ENCODE measurements around the gene TNN. TPM values are rescaled to one million over a fixed set of nuclear protein-coding genes. Genes with fewer than 3 reads are reported as not detected.
A peak's percentile ranks its signal among the peaks of the same experiment; 100 is the strongest.

The TNN gene
- total and polyA plus RNA-seq, 3 experiments from 2014 or later, result not detected

GRCh38 chr1:175138579-175138978 lies 70.9 kb downstream of the TNN start:
- DNase-seq, result no peak
- Histone ChIP-seq H3K4me1 (ENCODE audit: insufficient read depth, low read length) (no peaks in the 10 kb centered on the region), H3K36me3 (ENCODE audit: insufficient read depth, low read length) (no peaks in the 10 kb centered on the region), H3K27ac (ENCODE audit: low read depth, low read length) (no peak overlapping the region), H3K4me3 (ENCODE audit: low read length) (no peak overlapping the region), H3K27me3 (ENCODE audit: insufficient read depth, low read length, poor library complexity, severe bottlenecking) (no peaks in the 10 kb centered on the region), H3K9me3 (ENCODE audit: low read length) (no peaks in the 10 kb centered on the region)
- Mint-ChIP-seq H3K4me1 (peaks cover 0 to 6% (median 6%) of the 10 kb centered on the region in 3 donors), H3K27ac (no peak overlapping the region), H3K4me3 (no peak overlapping the region), H3K9me3 (no peaks in the 10 kb centered on the region), H3K36me3 (no peaks in the 10 kb centered on the region), H3K27me3 (peaks cover 30 to 36% of the 10 kb centered on the region in 2 donors)
- POLR2A ChIA-PET, result no interaction called here
- CTCF ChIA-PET, result interaction anchor here (1.3 kb wide), 1 partner anchor 13 kb away, joined by 3 read pairs; no protein-coding TSS in a partner anchor

- H3K4me1 ChIP-seq (ENCODE audit: insufficient read depth, low read length), result no peaks in the 10 kb centered on the region
- no peaks in the 10 kb centered on the region for H3K9me3 Mint-ChIP-seq
- no peaks in the 10 kb centered on the region for H3K36me3 Mint-ChIP-seq
- ChIA-PET POLR2A (no interaction called here), CTCF (interaction anchor here (0.7 to 6.1 kb wide), 16 partner anchors 10 to 197 kb away, joined by 3 to 60 read pairs (median 4); no protein-coding TSS in a partner anchor)
- H3K27ac Mint-ChIP-seq, result no peak overlapping the region
- no peaks in the 10 kb centered on the region for H3K36me3 ChIP-seq (ENCODE audit: insufficient read depth, low read length)
- H3K27ac ChIP-seq (ENCODE audit: low read depth, low read length), result no peak overlapping the region
- H3K27me3 Mint-ChIP-seq, result peaks cover 24 to 26% of the 10 kb centered on the region in 2 donors
- peaks cover 2 to 9% (median 6%) of the 10 kb centered on the region in 3 donors for H3K4me1 Mint-ChIP-seq
- no peak for DNase-seq
- H3K9me3 ChIP-seq (ENCODE audit: low read length), result no peaks in the 10 kb centered on the region
- H3K4me3 Mint-ChIP-seq, result peak overlapping the region in 1 of 7 donors; percentile 29
- no peaks in the 10 kb centered on the region for H3K27me3 ChIP-seq (ENCODE audit: insufficient read depth, low read length, poor library complexity, severe bottlenecking)
- H3K4me3 ChIP-seq (ENCODE audit: low read length), result no peak overlapping the region
These were observed 78.4 kb downstream of the TNN start for GRCh38 chr1:175145899-175146528.

GRCh38 chr1:175146529-175147213 lies 79.0 kb downstream of the TNN start:
- H3K27me3 ChIP-seq (ENCODE audit: insufficient read depth, low read length, poor library complexity, severe bottlenecking), result peaks cover 2% of the 10 kb centered on the region

GRCh38 chr1:175147569-175147968 lies 79.9 kb downstream of the TNN start:
- no peak for DNase-seq
- POLR2A ChIA-PET, result no interaction called here
- H3K4me1 ChIP-seq (ENCODE audit: insufficient read depth, low read length), result no peaks in the 10 kb centered on the region
- Mint-ChIP-seq H3K27me3 (peaks cover 34 to 38% of the 10 kb centered on the region in 2 donors), H3K9me3 (no peaks in the 10 kb centered on the region), H3K27ac (no peak overlapping the region), H3K4me3 (no peak overlapping the region), H3K4me1 (peaks cover 0 to 7% (median 5%) of the 10 kb centered on the region in 3 donors), H3K36me3 (no peaks in the 10 kb centered on the region)
- H3K36me3 ChIP-seq (ENCODE audit: insufficient read depth, low read length), result no peaks in the 10 kb centered on the region
- CTCF ChIA-PET, result interaction anchor here (0.9 to 6.1 kb wide), 10 partner anchors 8 to 190 kb away, joined by 3 to 60 read pairs (median 6); no protein-coding TSS in a partner anchor
- no peaks in the 10 kb centered on the region for H3K9me3 ChIP-seq (ENCODE audit: low read length)
- peaks cover 4% of the 10 kb centered on the region for H3K27me3 ChIP-seq (ENCODE audit: insufficient read depth, low read length, poor library complexity, severe bottlenecking)
- H3K27ac ChIP-seq (ENCODE audit: low read depth, low read length), result no peak overlapping the region
- H3K4me3 ChIP-seq (ENCODE audit: low read length), result no peak overlapping the region

More at GRCh38 chr1:175146529-175147213, 79.0 kb downstream of the TNN start:
- H3K9me3 ChIP-seq (ENCODE audit: low read length), result no peaks in the 10 kb centered on the region
- Mint-ChIP-seq H3K9me3 (no peaks in the 10 kb centered on the region), H3K27me3 (peaks cover 30 to 32% of the 10 kb centered on the region in 2 donors), H3K4me1 (peaks cover 2 to 9% (median 6%) of the 10 kb centered on the region in 3 donors), H3K4me3 (no peak overlapping the region), H3K36me3 (no peaks in the 10 kb centered on the region), H3K27ac (no peak overlapping the region)
- ChIA-PET CTCF (interaction anchor here (0.7 to 6.1 kb wide), 18 partner anchors 9 to 196 kb away, joined by 3 to 60 read pairs (median 4); no protein-coding TSS in a partner anchor), POLR2A (no interaction called here)
- DNase-seq, result peak; percentile 31 to 73 (median 52)
- H3K27ac ChIP-seq (ENCODE audit: low read depth, low read length), result no peak overlapping the region
- H3K4me3 ChIP-seq (ENCODE audit: low read length), result no peak overlapping the region
- H3K36me3 ChIP-seq (ENCODE audit: insufficient read depth, low read length), result no peaks in the 10 kb centered on the region
- H3K4me1 ChIP-seq (ENCODE audit: insufficient read depth, low read length), result no peaks in the 10 kb centered on the region

GRCh38 chr1:175148068-175148467 lies 80.4 kb downstream of the TNN start:
- Histone ChIP-seq H3K36me3 (ENCODE audit: insufficient read depth, low read length) (no peaks in the 10 kb centered on the region), H3K27me3 (ENCODE audit: insufficient read depth, low read length, poor library complexity, severe bottlenecking) (peaks cover 4% of the 10 kb centered on the region), H3K27ac (ENCODE audit: low read depth, low read length) (no peak overlapping the region), H3K9me3 (ENCODE audit: low read length) (no peaks in the 10 kb centered on the region), H3K4me1 (ENCODE audit: insufficient read depth, low read length) (no peaks in the 10 kb centered on the region), H3K4me3 (ENCODE audit: low read length) (no peak overlapping the region)
- H3K27ac Mint-ChIP-seq, result no peak overlapping the region
- peaks cover 0 to 7% (median 5%) of the 10 kb centered on the region in 3 donors for H3K4me1 Mint-ChIP-seq
- peaks cover 32 to 38% of the 10 kb centered on the region in 2 donors for H3K27me3 Mint-ChIP-seq
- no peaks in the 10 kb centered on the region for H3K36me3 Mint-ChIP-seq
- ChIA-PET CTCF (interaction anchor here (0.9 to 6.1 kb wide), 6 partner anchors 8 to 180 kb away, joined by 3 to 149 read pairs (median 20); no protein-coding TSS in a partner anchor), POLR2A (no interaction called here)
- no peak for DNase-seq
- no peaks in the 10 kb centered on the region for H3K9me3 Mint-ChIP-seq
- H3K4me3 Mint-ChIP-seq, result no peak overlapping the region

GRCh38 chr1:175150596-175151319 lies 83.1 kb downstream of the TNN start:
- Histone ChIP-seq H3K9me3 (ENCODE audit: low read length) (no peaks in the 10 kb centered on the region), H3K4me3 (ENCODE audit: low read length) (no peak overlapping the region), H3K27me3 (ENCODE audit: insufficient read depth, low read length, poor library complexity, severe bottlenecking) (peaks cover 4% of the 10 kb centered on the region), H3K36me3 (ENCODE audit: insufficient read depth, low read length) (no peaks in the 10 kb centered on the region), H3K4me1 (ENCODE audit: insufficient read depth, low read length) (peaks cover 9% of the 10 kb centered on the region), H3K27ac (ENCODE audit: low read depth, low read length) (no peak overlapping the region)
- Mint-ChIP-seq H3K27ac (no peak overlapping the region), H3K9me3 (no peaks in the 10 kb centered on the region), H3K36me3 (no peaks in the 10 kb centered on the region), H3K4me1 (peaks cover 13 to 19% (median 15%) of the 10 kb centered on the region in 3 donors), H3K27me3 (peaks cover 32 to 42% of the 10 kb centered on the region in 2 donors), H3K4me3 (no peak overlapping the region)
- no peak for DNase-seq
- POLR2A ChIA-PET, result interaction anchor here (0.5 kb wide), 1 partner anchor 312 kb away, joined by 3 read pairs; no protein-coding TSS in a partner anchor
- CTCF ChIA-PET, result interaction anchor here (0.9 to 5.7 kb wide), 15 partner anchors 10 to 220 kb away, joined by 3 to 149 read pairs (median 4); no protein-coding TSS in a partner anchor

- H3K4me1 ChIP-seq (ENCODE audit: insufficient read depth, low read length), result peaks cover 10% of the 10 kb centered on the region
- H3K36me3 ChIP-seq (ENCODE audit: insufficient read depth, low read length), result no peaks in the 10 kb centered on the region
- peak overlapping the region in 1 of 8 donors; percentile 3 for H3K27ac Mint-ChIP-seq
- no peaks in the 10 kb centered on the region for H3K9me3 ChIP-seq (ENCODE audit: low read length)
- peaks cover 4% of the 10 kb centered on the region for H3K27me3 ChIP-seq (ENCODE audit: insufficient read depth, low read length, poor library complexity, severe bottlenecking)
- DNase-seq, result peak; percentile 41 to 77 (median 57)
- H3K27me3 Mint-ChIP-seq, result peaks cover 28 to 37% of the 10 kb centered on the region in 2 donors
- H3K4me3 Mint-ChIP-seq, result peak overlapping the region in 1 of 7 donors; percentile 54
- no peak overlapping the region for H3K27ac ChIP-seq (ENCODE audit: low read depth, low read length)
- H3K4me1 Mint-ChIP-seq, result peaks cover 13 to 18% (median 14%) of the 10 kb centered on the region in 3 donors
- POLR2A ChIA-PET, result interaction anchor here (0.7 kb wide), 1 partner anchor 417 kb away, joined by 5 read pairs; no protein-coding TSS in a partner anchor
- CTCF ChIA-PET, result interaction anchor here (0.6 to 5.7 kb wide), 43 partner anchors 9 to 1540 kb away, joined by 3 to 149 read pairs (median 4); no protein-coding TSS in a partner anchor
- H3K36me3 Mint-ChIP-seq, result no peaks in the 10 kb centered on the region
- no peaks in the 10 kb centered on the region for H3K9me3 Mint-ChIP-seq
- H3K4me3 ChIP-seq (ENCODE audit: low read length), result no peak overlapping the region
These were observed 84.5 kb downstream of the TNN start for GRCh38 chr1:175152006-175152652.

Data from CD8-positive, alpha-beta memory T cell (primary cell).